HUES48 (cell line): ENCODE measurements around the gene TAF4.

Experiments
- H3K27ac ChIP-seq: one replicate; pipeline ENCODE4 v1.7.0; 2013; ENCODE audit warnings: low read depth, low read length, inconsistent platforms
- H3K27me3 ChIP-seq: 2 replicates; pipeline ENCODE4 v1.6.1; 2013; ENCODE audit warnings: mild to moderate bottlenecking, low read length; ENCODE audit not compliant: control insufficient read depth, insufficient read depth
- H3K36me3 ChIP-seq: 2 replicates; pipeline ENCODE4 v1.6.1; 2013; ENCODE audit warnings: low read length; ENCODE audit not compliant: control insufficient read depth, insufficient read depth
- H3K4me1 ChIP-seq: 2 replicates; pipeline ENCODE4 v1.6.1; 2013; ENCODE audit warnings: mild to moderate bottlenecking, low read length; ENCODE audit not compliant: control insufficient read depth, insufficient read depth
- H3K4me3 ChIP-seq: 2 replicates; pipeline ENCODE4 v1.5.1; 2013; ENCODE audit warnings: mild to moderate bottlenecking, low read depth, low read length
- H3K9ac ChIP-seq: 2 replicates; pipeline ENCODE4 v1.6.1; 2013; ENCODE audit warnings: mild to moderate bottlenecking, low read depth, low read length, moderate library complexity
- H3K9me3 ChIP-seq: 2 replicates; pipeline ENCODE4 v1.6.1; 2013; ENCODE audit warnings: low read length; ENCODE audit not compliant: control insufficient read depth, insufficient read depth

TAF4 gene

DNA sequence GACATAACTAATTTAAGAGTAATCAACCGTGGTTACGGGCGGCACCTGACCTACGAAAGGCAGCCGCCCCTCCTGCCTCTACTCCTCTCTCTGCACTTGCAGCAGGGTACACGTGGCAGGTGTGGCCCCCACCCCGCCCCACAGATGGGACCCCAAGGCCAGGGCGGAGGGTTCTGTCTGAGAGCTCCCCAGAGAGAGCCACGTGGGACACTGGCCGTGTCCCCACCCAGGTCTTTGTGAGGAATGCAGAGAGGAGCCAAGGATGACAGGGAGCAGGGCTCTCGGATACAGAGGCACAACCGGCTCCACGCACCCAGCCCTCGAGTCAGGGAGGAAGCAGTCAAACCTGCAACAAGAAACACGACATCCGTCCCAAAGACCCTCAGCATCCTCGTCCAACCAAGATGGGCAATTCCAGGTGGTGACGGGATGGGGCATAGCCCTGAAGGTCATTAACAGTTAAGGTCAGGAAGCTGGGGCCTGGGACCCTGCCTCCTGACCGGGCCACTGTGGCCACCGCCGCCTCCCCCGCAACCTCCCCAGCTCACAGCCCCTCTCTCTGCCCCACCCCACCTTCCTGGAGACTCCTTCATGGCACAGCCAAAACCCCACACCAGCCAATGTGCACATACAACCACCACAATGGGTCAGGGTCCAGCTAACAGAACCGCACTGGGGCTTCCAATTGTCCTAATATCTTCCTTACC, 47.1 kb downstream of the TAF4 start:
- H3K27ac ChIP-seq, result no peak overlapping the region
- H3K27me3 ChIP-seq, result no peaks in the 10 kb centered on the region
- H3K4me1 ChIP-seq, result peaks cover 6% of the 10 kb centered on the region
- H3K4me3 ChIP-seq, result no peak overlapping the region
- H3K9me3 ChIP-seq, result no peaks in the 10 kb centered on the region
- no peak overlapping the region for H3K9ac ChIP-seq
- H3K36me3 ChIP-seq, result peaks cover 4% of the 10 kb centered on the region

- Histone ChIP-seq H3K9me3 (no peaks in the 10 kb centered on the region), H3K9ac (no peak overlapping the region), H3K27ac (no peak overlapping the region), H3K4me1 (0 out of 2 replicates have a peak, but pooled peaks cover 3% of the 10 kb centered on the region), H3K27me3 (no peaks in the 10 kb centered on the region), H3K36me3 (peaks cover 21% of the 10 kb centered on the region), H3K4me3 (no peak overlapping the region)
Measured at GRCh38 chr20:62015540-62016288, 50.0 kb downstream of the TAF4 start.

- H3K36me3 ChIP-seq, result peaks cover 24% of the 10 kb centered on the region
- H3K4me3 ChIP-seq, result no peak overlapping the region
- no peak overlapping the region for H3K27ac ChIP-seq
- 0 out of 2 replicates have a peak, but pooled peaks cover 3% of the 10 kb centered on the region for H3K4me1 ChIP-seq
- H3K27me3 ChIP-seq, result no peaks in the 10 kb centered on the region
- H3K9me3 ChIP-seq, result no peaks in the 10 kb centered on the region
- H3K9ac ChIP-seq, result no peak overlapping the region
Measured at GRCh38 chr20:62014889-62015537, 50.7 kb downstream of the TAF4 start.

GRCh38 chr20:62014488-62014775, 51.2 kb downstream of the TAF4 start:
- H3K9me3 ChIP-seq, result no peaks in the 10 kb centered on the region
- H3K27ac ChIP-seq, result no peak overlapping the region
- peaks cover 30% of the 10 kb centered on the region for H3K36me3 ChIP-seq
- H3K27me3 ChIP-seq, result no peaks in the 10 kb centered on the region
- H3K4me3 ChIP-seq, result no peak overlapping the region
- 0 out of 2 replicates have a peak, but pooled peaks cover 3% of the 10 kb centered on the region for H3K4me1 ChIP-seq
- no peak overlapping the region for H3K9ac ChIP-seq

- Histone ChIP-seq H3K27me3 (no peaks in the 10 kb centered on the region), H3K4me1 (0 out of 2 replicates have a peak, but pooled peaks cover 3% of the 10 kb centered on the region), H3K9me3 (no peaks in the 10 kb centered on the region), H3K36me3 (peaks cover 46% of the 10 kb centered on the region), H3K4me3 (no peak overlapping the region), H3K9ac (no peak overlapping the region), H3K27ac (no peak overlapping the region)
Measured at GRCh38 chr20:62012631-62013030, 53.0 kb downstream of the TAF4 start.

- no peak overlapping the region for H3K27ac ChIP-seq
- H3K9me3 ChIP-seq, result no peaks in the 10 kb centered on the region
- H3K4me3 ChIP-seq, result no peak overlapping the region
- H3K36me3 ChIP-seq, result peaks cover 52% of the 10 kb centered on the region
- no peaks in the 10 kb centered on the region for H3K27me3 ChIP-seq
- H3K9ac ChIP-seq, result no peak overlapping the region
- 0 out of 2 replicates have a peak, but pooled peaks cover 3% of the 10 kb centered on the region for H3K4me1 ChIP-seq
Measured at GRCh38 chr20:62011938-62012534, 53.6 kb downstream of the TAF4 start.

DNA sequence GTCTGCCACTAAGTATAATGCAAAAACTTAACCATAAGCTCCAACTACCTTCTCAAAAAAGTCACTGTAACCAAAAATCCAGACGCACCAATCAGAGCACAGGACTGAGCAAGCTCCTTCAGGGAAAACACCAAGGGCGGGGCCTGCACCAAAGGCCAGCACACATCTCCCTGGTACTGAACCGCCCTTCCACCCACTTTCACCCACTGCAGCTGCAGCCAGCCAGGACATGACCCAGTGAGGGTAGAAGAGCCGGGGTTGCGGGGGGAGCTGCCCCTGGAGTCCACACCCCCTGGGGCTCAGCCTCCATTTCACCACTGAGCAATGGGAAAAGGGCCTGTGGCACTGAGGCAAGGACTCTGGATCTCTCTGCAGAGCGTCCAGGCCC, 54.3 kb downstream of the TAF4 start:
- no peak overlapping the region for H3K4me3 ChIP-seq
- H3K4me1 ChIP-seq, result 0 out of 2 replicates have a peak, but pooled peaks cover 3% of the 10 kb centered on the region
- no peaks in the 10 kb centered on the region for H3K9me3 ChIP-seq
- H3K27me3 ChIP-seq, result no peaks in the 10 kb centered on the region
- H3K9ac ChIP-seq, result no peak overlapping the region
- H3K27ac ChIP-seq, result no peak overlapping the region
- peaks cover 59% of the 10 kb centered on the region for H3K36me3 ChIP-seq

GRCh38 chr20:62010551-62011402, 54.9 kb downstream of the TAF4 start:
- H3K4me1 ChIP-seq, result 0 out of 2 replicates have a peak, but pooled peaks cover 3% of the 10 kb centered on the region
- H3K9me3 ChIP-seq, result no peaks in the 10 kb centered on the region
- H3K36me3 ChIP-seq, result peaks cover 65% of the 10 kb centered on the region
- no peak overlapping the region for H3K27ac ChIP-seq
- no peaks in the 10 kb centered on the region for H3K27me3 ChIP-seq
- H3K4me3 ChIP-seq, result no peak overlapping the region
- no peak overlapping the region for H3K9ac ChIP-seq

DNA sequence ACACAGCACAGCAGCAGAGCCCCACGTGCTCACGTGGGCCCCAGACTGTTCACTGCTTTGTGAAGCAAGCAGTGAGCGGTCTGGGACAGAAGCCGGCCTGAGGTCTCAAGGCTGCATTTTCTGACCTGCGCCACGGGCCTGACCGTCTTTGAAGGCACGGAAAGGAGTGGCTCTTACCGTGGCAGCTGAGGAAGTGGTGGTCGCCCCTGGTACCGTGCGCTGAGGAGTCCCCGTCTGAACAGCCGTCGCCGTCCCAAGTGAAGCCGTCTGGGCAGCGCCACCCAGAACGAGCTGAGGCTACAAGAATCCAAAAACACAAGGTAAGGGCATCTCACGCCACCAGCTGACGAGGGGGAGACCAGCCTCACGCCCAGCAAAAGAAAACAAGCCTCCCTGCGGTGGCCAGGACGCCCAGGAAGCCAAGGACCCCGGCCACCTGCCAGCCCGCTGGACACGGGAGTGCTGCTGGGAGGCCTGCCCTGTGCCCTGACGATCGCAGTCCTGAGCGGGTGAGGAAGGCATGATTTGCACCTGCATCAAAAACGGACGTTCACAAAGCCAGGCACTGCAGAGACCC, 55.7 kb downstream of the TAF4 start:
- Histone ChIP-seq H3K27ac (no peak overlapping the region), H3K9ac (no peak overlapping the region), H3K9me3 (no peaks in the 10 kb centered on the region), H3K4me1 (0 out of 2 replicates have a peak, but pooled peaks cover 3% of the 10 kb centered on the region), H3K4me3 (no peak overlapping the region), H3K27me3 (no peaks in the 10 kb centered on the region), H3K36me3 (peaks cover 73% of the 10 kb centered on the region)

- no peaks in the 10 kb centered on the region for H3K27me3 ChIP-seq
- no peak overlapping the region for H3K27ac ChIP-seq
- H3K9me3 ChIP-seq, result no peaks in the 10 kb centered on the region
- H3K9ac ChIP-seq, result no peak overlapping the region
- H3K4me3 ChIP-seq, result no peak overlapping the region
- peaks cover 79% of the 10 kb centered on the region for H3K36me3 ChIP-seq
- H3K4me1 ChIP-seq, result 0 out of 2 replicates have a peak, but pooled peaks cover 3% of the 10 kb centered on the region
Measured at GRCh38 chr20:62009322-62009721, 56.4 kb downstream of the TAF4 start.
